Urothelium cell line (cell line): ENCODE measurements around the gene DNAJC30.
"Not testable (repeated sequence)": the region's sequence is repeated elsewhere in the genome, so short reads cannot be mapped to it uniquely, and the experiment has no call there.

ENCODE experiments used
- DNase-seq: peaks from one replicate; pipeline ENCODE4 v3.0.0; 2011; ENCODE audit warnings: low spot score, mixed read lengths
- FAIRE-seq: peaks from 2 replicates; lab custom pipeline; 2011; peaks lifted over from hg19 to GRCh38; lab: Jason Lieb, UNC

The DNAJC30 gene

DNA sequence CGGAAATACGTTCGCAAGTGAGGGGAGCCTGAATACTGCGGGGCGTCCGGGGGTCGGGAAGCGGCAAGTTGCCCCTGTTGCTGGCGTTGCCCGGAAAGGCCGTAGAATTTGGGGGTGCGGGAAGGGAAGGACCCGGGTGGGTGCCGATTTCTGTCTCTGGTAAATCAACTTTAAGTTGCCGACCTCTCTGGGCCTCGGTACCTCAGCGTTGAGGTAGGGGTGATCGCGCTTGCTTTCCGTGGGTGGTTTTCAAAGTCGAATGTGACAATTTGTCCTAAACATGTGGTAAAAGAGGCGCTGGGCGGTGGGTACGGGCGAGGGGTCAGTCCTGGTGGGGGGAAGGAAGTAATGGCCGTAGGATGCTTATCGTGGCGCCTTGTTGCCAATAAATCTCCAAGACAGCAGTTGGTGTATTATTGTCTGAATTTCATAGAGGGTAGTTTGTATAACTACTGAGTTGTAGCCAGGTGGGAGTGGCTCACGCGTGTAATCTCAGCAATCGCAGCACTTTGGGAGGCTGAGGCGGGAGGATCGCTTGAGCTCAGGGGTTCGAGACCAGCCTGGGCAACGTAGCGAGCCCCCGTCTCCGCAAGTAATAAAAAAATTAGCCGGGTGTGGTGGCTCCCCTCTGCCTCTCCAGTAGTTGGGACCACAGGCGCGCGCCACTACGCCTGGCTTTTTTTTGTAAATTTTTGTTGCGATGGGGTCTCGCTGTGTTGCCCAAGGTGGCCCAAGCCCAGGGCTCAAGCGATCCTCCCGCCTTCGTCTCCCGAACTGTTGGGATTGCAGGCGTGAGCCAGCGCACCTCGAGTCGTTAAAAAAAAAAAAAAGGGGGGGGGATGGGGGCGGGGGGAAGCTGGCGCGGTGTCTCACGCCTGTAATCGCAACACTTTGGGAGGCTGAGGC, 788 bp upstream of the DNAJC30 start:
- no peak for FAIRE-seq
- no peak for DNase-seq

DNA sequence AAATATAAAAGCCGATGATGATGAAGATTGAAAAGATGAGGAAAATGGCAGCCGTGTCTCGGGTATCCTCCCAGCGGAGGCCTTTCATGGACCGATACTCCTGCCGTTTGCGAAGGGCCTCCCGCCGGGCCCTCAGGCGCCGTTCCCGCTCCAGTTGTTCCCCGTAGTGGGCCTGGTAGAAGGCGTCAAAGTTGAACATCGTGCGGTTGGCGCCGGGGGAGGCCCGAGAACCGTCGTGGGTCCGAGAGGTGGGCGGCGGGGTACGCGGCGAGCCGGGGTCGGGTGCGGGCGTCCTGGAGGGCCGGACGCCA, 553 bp downstream of the DNAJC30 start:
- FAIRE-seq, result no peak

DNA sequence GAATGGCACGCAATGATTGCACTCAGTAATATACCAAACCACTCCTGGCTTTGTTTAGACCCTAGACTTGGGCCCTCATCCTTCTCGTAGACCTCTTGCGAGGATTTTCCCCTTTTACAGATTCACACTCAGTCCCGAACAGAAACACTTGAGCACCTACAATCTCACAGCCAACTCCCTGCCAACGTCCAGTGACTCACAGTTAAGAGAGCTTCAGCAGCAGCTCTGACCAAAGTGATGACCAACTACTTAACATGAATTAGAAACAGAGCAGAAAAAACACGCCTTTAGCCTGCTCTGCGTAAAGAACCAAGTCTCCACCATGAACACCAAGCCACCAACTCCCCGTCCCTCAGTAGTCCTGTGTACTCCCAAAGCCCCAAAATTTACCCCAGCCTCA, 2.2 kb downstream of the DNAJC30 start:
- DNase-seq (no peak), FAIRE-seq (no peak)

More for the DNA sequence above, 553 bp downstream of the DNAJC30 start:
- DNase-seq, result no peak

DNA sequence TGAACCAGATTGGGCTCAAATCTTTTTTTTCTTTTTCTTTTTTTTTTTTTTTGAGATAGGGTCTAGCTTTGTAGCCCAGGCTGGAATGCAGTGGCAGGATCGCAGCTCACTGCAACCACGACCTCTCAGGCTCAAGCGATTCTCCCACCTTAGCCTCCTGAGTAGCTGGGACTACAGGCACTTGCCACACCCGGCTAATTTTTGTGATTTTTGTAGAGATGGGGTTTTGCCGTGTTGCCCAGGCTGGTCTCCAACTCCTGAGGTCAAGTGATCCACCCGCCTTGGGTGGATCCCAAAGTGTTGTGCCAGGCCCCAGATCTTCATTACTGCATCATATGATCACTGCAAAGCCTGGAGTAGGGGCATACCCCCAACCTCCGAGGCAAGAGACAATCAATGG, 2.8 kb downstream of the DNAJC30 start:
- FAIRE-seq (no peak), DNase-seq (no peak)

- DNase-seq (no peak), FAIRE-seq (no peak)
Measured at GRCh38 chr7:73679709-73680108, 3.5 kb downstream of the DNAJC30 start.

DNA sequence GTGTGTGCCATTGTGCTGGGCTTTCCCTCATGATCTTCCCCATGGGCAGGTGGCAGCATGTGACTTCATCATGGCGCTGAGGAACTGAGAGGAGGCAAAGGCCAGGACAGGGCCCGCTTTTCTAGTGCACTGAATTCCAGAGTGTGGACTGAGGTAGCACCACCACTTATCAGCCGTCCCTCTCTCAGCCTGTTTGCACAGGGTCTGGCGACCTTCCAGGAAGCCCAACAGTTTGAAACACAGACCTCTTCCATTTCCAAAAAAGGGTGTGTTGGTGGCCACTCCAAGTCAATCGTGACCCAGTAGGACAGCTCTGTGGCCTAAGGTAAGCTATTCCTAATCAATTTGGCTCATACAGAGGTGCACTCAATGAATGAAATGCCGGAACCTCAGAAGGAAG, 4.4 kb downstream of the DNAJC30 start:
- no peak for FAIRE-seq
- DNase-seq, result no peak

GRCh38 chr7:73676062-73676461, 7.2 kb downstream of the DNAJC30 start:
- DNase-seq, FAIRE-seq: not testable (repeated sequence)

GRCh38 chr7:73674468-73675124, 8.7 kb downstream of the DNAJC30 start:
- no peak for FAIRE-seq
- DNase-seq, result no peak

GRCh38 chr7:73671857-73672445, 11.3 kb downstream of the DNAJC30 start:
- no peak for FAIRE-seq
- no peak for DNase-seq

DNA sequence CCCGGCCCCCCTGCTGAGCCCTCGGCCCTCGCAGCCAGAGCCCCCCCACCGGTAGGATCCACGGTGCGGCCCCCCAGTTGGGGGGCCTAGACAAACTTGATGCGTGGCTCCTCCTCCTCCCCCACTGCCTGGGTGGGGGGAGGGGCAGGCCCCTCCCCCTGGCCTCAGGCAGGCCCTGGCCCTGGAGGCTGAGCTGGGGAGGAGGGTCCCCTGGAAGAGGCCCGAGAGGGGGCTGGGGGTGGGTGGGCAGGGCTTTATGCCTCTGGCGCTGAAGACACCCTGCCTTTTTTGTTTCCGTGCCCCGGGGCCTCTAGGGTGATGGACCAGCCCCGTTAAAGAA, 12.0 kb downstream of the DNAJC30 start:
- no peak for FAIRE-seq
- no peak for DNase-seq

DNA sequence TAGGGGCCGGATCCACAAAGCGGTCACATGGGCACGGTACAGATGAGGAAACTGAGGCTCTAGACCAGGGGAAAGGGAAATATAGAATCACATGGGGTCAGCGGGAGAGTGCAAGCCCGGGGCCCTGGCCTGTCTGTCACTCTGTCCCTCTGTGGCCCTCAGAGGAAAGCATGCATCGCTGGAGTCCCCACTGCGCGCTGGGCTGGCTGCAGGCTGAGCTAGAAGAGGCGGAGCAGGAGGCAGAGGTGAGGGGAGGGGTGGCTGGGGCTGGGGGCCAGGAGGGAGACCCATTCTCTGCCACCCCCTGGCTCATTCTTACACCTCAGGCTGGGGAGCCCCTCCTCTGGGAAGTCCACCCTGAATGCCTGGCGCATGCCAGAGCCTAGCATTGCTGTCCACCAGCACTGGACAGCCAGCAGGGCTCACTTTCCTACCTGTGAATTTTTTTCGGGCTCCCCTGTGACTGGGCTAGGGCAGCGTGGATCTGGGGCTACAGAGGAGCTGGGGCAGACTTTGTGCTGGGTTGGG, 13.3 kb downstream of the DNAJC30 start:
- FAIRE-seq, result no peak

DNA sequence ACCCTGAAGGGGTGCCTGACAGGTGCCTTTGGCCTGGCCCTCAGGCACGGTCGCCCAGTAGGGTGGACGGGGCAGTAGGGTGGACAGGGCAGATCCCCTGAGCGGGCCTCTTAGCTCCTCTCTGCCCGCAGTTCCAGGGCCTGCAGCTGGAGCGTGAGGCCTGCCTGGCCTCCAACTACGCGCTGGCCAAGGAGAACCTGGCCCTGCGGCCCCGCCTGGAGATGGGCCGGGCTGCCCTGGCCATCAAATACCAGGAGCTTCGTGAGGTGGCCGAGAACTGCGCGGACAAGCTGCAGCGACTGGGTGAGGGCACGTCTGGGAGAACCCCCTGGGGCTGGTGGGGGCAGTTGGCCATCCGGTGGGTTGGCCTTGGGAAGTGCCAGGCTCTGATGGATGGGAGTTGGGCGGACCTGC, 14.0 kb downstream of the DNAJC30 start:
- DNase-seq, result no peak
- no peak for FAIRE-seq

More for the DNA sequence above, 13.3 kb downstream of the DNAJC30 start:
- no peak for DNase-seq

DNA sequence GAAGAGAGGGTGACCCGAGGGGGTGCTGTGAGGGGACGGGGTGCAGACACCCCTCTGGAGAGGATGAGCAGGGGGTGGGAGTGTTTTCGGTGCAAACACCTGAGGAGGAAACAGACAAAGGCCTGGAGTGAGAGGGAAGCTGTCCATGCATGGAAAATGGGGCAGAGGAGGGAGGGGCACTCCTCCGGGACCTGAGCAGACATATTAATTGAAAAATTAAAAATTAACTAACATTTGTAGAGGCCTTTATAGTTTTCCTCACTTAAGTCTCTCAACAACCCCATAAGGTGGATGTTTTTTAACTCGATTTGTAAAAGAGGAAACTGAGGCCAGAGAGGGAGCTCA, 14.4 kb downstream of the DNAJC30 start:
- no peak for DNase-seq
- no peak for FAIRE-seq

GRCh38 chr7:73668103-73668885, 15.0 kb downstream of the DNAJC30 start:
- DNase-seq, result peak; percentile 28
- FAIRE-seq, result peak; percentile 20

GRCh38 chr7:73667344-73668102, 15.7 kb downstream of the DNAJC30 start, which contains the start of gene VPS37D:
VPS37D (plus strand) TSS chr7:73667831; CDS start chr7:73667959, 128 bp downstream.
- FAIRE-seq (peak; percentile 32), DNase-seq (peak; percentile 93)

DNA sequence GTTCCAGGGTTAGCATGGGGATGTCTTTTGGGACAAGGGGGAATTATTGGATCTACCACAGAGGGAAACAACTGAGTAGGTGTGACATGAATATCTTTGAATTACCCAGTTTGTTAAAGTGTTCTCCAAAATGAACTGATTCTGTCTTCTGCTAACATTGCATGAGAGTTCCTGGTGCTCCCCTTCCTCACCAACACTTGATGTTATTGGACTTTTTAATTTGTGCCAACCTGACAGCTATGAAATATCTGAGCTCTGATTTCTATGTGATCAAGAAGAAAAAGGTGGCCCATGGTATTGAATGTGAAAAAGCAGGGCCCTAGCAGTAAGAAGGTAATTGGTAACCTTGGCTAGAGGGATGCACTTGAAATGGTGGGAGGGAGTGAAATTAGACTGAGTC, 20.2 kb downstream of the DNAJC30 start:
- FAIRE-seq (no peak), DNase-seq (no peak)

- not testable (repeated sequence) for DNase-seq
Measured at GRCh38 chr7:73660594-73660993, 22.7 kb downstream of the DNAJC30 start.

DNA sequence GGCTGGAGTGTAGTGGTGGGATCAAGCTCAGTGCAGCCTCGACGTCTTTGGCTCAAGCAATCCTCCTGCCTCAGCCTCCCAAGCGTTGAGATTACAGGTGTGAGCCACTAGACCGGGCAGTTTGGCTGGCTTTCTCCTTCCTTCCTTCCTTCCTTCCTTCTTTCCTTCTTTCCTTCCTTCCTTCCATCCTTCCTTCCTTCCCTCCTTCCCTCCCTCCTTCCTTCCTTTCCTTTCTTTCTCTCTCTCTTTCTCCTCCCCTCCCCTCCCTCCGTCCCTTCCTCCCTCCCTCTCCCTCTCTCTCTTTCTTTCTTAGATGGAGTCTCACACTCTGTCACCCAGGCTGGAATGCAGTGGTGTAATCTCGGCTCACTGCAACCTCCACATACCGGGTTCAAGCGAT, 23.3 kb downstream of the DNAJC30 start:
- FAIRE-seq, result no peak

More at GRCh38 chr7:73660594-73660993, 22.7 kb downstream of the DNAJC30 start:
- FAIRE-seq, result not testable (repeated sequence)

DNA sequence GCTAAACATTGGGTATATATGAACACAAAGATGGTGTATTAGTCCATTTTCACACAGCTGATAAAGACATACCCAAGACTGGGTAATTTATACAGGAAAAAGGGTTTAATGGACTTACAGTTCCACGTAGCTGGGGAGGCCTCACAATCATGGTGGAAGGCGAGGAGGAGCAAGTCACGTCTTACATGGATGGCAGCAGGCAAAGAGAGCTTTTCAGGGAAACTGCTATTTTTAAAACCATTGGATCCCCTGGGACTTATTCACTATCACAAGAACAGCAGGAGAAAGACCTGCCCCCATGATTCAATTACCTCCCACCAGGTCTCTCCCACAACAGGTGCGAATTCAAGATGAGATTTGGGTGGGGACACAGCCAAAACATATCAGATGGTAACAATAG, 27.9 kb downstream of the DNAJC30 start:
- FAIRE-seq, DNase-seq: not testable (repeated sequence)

More for the DNA sequence above, 23.3 kb downstream of the DNAJC30 start:
- no peak for DNase-seq

DNA sequence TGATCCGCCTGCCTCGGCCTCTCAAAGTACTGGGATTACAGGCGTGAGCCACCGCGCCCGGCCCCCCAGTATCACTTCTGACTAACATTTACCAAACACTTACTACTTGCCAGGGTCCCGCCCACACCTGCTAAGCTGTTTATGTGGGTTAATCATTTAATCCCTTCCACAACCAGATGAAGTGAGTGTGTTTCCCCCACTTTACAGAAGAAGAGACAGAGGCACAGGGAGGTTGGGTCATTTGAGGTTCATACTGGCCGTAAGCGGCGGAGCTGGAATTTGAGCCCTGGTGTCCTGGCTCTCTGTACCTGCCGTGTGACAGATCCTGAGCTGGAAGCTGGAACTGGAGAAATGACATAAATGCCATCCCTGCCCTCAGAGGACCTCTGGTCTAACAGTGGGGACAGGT, 30.7 kb downstream of the DNAJC30 start:
- FAIRE-seq, result no peak
- no peak for DNase-seq
